NCI-H146 treated with DMSO at 0.1 percent for 48 hours (cell line): ENCODE data around the gene HK3.
A peak's percentile ranks its signal among the peaks of the same experiment; 100 is the strongest.
"Not testable (repeated sequence)": the region's sequence is repeated elsewhere in the genome, so short reads cannot be mapped to it uniquely, and the experiment has no call there.

Experiments used
- DNase-seq: peaks from one replicate; lab custom pipeline; 2025; ENCODE audit not compliant: unreplicated experiment; lab: John Stamatoyannopoulos, UW

The HK3 gene

GRCh38 chr5:176883700-176884570, 15.2 kb downstream of the HK3 start:
- no peak for DNase-seq

GRCh38 chr5:176882567-176882903, 16.6 kb downstream of the HK3 start:
- no peak for DNase-seq

- DNase-seq = no peak
These were observed 17.2 kb downstream of the HK3 start for GRCh38 chr5:176881816-176882566.

GRCh38 chr5:176881021-176881749, 18.0 kb downstream of the HK3 start:
- DNase-seq = no peak

- DNase-seq = no peak
These were observed 18.7 kb downstream of the HK3 start for GRCh38 chr5:176880366-176881020.

- no peak for DNase-seq
These were observed 19.3 kb downstream of the HK3 start for GRCh38 chr5:176879663-176880361.

- DNase-seq = no peak
These were observed 20.1 kb downstream of the HK3 start for GRCh38 chr5:176878906-176879662.

GRCh38 chr5:176878463-176878862, 20.7 kb downstream of the HK3 start:
- no peak for DNase-seq

- peak; percentile 61 for DNase-seq
These were observed 21.3 kb downstream of the HK3 start for GRCh38 chr5:176877793-176878331.

GRCh38 chr5:176876506-176877431, 22.4 kb downstream of the HK3 start:
- no peak for DNase-seq

GRCh38 chr5:176875783-176876505, 23.2 kb downstream of the HK3 start:
- DNase-seq = no peak

- DNase-seq = no peak
These were observed 24.1 kb downstream of the HK3 start for GRCh38 chr5:176875014-176875550.

GRCh38 chr5:176874198-176874780, 24.9 kb downstream of the HK3 start:
- DNase-seq = no peak

GRCh38 chr5:176873541-176874172, 25.5 kb downstream of the HK3 start:
- no peak for DNase-seq

- not testable (repeated sequence) for DNase-seq
These were observed 26.1 kb downstream of the HK3 start for GRCh38 chr5:176873011-176873410.

GRCh38 chr5:176872586-176872985, 26.6 kb downstream of the HK3 start:
- DNase-seq = not testable (repeated sequence)

- not testable (repeated sequence) for DNase-seq
These were observed 28.5 kb downstream of the HK3 start for GRCh38 chr5:176870644-176871043.
